ENCODE results near the gene PRKG1. TPM values are rescaled to one million over a fixed set of nuclear protein-coding genes. Genes with fewer than 3 reads are reported as not detected.

The PRKG1 gene
- total and polyA plus RNA-seq, 2 experiments from 2014 or later: 18.2 to 21.1 TPM

DNA sequence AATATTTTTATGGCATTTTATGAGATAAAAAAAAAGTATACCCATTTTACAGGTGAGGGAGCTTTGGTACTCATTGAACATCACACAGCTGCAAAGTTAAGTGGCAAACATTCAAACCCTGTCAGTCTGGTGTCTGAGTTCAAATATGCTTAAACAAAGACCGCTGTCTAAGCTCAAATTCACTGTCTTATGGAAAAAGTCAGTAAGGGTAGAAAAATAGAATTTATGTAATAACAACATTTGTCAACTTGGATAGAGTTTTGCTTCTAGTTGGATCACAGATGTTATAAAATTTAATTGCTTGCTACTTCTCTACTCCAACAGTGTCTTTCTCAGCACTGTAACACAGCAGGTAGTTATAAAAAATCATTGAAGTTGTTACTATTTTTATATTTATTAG is 786.8 kb downstream of the PRKG1 start:
- no peaks in the 10 kb centered on the region for H3F3A ChIP-seq (replicated peaks; ENCODE audit: low read depth)
- H3K27ac ChIP-seq (ENCODE audit: low read depth): no peak overlapping the region
- H3K4me2 ChIP-seq: no peak overlapping the region
- H3K36me3 Mint-ChIP-seq (ENCODE audit: low read depth): peaks cover 2% of the 10 kb centered on the region; the same call in 2 of the 3 replicates
- ATAC-seq: no peak
- TF ChIP-seq EZH2phosphoT487 (IDR thresholded peaks at IDR 0.05; ENCODE audit: unreplicated experiment) (no peak), POLR2AphosphoS5 (IDR thresholded peaks at IDR 0.05; ENCODE audit: low read depth) (no peak), EZH2 (IDR thresholded peaks at IDR 0.05; ENCODE audit: low read depth, unreplicated experiment) (no peak), ZNF331 (CRISPR knock-in tag; IDR thresholded peaks at IDR 0.05; ENCODE audit: low read depth) (no peak), JUNB (IDR thresholded peaks at IDR 0.05; ENCODE audit: unreplicated experiment) (no peak), CREB1 (CRISPR knock-in tag; IDR thresholded peaks at IDR 0.05; ENCODE audit: low read depth) (no peak), STAT1 (IDR thresholded peaks at IDR 0.05; ENCODE audit: unreplicated experiment) (no peak), NANOG (IDR thresholded peaks at IDR 0.05; ENCODE audit: borderline replicate concordance) (no peak), ZNF114 (CRISPR knock-in tag; IDR thresholded peaks at IDR 0.05) (no peak)
- TF ChIP-seq, protein P1, sequence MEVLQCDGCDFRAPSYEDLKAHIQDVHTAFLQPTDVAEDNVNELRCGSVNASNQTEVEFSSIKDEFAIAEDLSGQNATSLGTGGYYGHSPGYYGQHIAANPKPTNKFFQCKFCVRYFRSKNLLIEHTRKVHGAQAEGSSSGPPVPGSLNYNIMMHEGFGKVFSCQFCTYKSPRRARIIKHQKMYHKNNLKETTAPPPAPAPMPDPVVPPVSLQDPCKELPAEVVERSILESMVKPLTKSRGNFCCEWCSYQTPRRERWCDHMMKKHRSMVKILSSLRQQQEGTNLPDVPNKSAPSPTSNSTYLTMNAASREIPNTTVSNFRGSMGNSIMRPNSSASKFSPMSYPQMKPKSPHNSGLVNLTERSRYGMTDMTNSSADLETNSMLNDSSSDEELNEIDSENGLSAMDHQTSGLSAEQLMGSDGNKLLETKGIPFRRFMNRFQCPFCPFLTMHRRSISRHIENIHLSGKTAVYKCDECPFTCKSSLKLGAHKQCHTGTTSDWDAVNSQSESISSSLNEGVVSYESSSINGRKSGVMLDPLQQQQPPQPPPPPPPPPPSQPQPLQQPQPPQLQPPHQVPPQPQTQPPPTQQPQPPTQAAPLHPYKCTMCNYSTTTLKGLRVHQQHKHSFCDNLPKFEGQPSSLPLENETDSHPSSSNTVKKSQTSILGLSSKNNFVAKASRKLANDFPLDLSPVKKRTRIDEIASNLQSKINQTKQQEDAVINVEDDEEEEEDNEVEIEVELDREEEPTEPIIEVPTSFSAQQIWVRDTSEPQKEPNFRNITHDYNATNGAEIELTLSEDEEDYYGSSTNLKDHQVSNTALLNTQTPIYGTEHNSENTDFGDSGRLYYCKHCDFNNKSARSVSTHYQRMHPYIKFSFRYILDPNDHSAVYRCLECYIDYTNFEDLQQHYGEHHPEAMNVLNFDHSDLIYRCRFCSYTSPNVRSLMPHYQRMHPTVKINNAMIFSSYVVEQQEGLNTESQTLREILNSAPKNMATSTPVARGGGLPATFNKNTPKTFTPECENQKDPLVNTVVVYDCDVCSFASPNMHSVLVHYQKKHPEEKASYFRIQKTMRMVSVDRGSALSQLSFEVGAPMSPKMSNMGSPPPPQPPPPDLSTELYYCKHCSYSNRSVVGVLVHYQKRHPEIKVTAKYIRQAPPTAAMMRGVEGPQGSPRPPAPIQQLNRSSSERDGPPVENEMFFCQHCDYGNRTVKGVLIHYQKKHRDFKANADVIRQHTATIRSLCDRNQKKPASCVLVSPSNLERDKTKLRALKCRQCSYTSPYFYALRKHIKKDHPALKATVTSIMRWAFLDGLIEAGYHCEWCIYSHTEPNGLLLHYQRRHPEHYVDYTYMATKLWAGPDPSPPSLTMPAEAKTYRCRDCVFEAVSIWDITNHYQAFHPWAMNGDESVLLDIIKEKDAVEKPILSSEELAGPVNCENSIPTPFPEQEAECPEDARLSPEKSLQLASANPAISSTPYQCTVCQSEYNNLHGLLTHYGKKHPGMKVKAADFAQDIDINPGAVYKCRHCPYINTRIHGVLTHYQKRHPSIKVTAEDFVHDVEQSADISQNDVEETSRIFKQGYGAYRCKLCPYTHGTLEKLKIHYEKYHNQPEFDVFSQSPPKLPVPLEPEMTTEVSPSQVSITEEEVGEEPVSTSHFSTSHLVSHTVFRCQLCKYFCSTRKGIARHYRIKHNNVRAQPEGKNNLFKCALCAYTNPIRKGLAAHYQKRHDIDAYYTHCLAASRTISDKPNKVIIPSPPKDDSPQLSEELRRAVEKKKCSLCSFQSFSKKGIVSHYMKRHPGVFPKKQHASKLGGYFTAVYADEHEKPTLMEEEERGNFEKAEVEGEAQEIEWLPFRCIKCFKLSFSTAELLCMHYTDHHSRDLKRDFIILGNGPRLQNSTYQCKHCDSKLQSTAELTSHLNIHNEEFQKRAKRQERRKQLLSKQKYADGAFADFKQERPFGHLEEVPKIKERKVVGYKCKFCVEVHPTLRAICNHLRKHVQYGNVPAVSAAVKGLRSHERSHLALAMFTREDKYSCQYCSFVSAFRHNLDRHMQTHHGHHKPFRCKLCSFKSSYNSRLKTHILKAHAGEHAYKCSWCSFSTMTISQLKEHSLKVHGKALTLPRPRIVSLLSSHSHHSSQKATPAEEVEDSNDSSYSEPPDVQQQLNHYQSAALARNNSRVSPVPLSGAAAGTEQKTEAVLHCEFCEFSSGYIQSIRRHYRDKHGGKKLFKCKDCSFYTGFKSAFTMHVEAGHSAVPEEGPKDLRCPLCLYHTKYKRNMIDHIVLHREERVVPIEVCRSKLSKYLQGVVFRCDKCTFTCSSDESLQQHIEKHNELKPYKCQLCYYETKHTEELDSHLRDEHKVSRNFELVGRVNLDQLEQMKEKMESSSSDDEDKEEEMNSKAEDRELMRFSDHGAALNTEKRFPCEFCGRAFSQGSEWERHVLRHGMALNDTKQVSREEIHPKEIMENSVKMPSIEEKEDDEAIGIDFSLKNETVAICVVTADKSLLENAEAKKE (CRISPR knock-in tag; IDR thresholded peaks at IDR 0.05): no peak
- TF ChIP-seq, protein P2, sequence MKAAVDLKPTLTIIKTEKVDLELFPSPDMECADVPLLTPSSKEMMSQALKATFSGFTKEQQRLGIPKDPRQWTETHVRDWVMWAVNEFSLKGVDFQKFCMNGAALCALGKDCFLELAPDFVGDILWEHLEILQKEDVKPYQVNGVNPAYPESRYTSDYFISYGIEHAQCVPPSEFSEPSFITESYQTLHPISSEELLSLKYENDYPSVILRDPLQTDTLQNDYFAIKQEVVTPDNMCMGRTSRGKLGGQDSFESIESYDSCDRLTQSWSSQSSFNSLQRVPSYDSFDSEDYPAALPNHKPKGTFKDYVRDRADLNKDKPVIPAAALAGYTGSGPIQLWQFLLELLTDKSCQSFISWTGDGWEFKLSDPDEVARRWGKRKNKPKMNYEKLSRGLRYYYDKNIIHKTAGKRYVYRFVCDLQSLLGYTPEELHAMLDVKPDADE (IDR thresholded peaks at IDR 0.05): no peak
- TF ChIP-seq, protein P3, sequence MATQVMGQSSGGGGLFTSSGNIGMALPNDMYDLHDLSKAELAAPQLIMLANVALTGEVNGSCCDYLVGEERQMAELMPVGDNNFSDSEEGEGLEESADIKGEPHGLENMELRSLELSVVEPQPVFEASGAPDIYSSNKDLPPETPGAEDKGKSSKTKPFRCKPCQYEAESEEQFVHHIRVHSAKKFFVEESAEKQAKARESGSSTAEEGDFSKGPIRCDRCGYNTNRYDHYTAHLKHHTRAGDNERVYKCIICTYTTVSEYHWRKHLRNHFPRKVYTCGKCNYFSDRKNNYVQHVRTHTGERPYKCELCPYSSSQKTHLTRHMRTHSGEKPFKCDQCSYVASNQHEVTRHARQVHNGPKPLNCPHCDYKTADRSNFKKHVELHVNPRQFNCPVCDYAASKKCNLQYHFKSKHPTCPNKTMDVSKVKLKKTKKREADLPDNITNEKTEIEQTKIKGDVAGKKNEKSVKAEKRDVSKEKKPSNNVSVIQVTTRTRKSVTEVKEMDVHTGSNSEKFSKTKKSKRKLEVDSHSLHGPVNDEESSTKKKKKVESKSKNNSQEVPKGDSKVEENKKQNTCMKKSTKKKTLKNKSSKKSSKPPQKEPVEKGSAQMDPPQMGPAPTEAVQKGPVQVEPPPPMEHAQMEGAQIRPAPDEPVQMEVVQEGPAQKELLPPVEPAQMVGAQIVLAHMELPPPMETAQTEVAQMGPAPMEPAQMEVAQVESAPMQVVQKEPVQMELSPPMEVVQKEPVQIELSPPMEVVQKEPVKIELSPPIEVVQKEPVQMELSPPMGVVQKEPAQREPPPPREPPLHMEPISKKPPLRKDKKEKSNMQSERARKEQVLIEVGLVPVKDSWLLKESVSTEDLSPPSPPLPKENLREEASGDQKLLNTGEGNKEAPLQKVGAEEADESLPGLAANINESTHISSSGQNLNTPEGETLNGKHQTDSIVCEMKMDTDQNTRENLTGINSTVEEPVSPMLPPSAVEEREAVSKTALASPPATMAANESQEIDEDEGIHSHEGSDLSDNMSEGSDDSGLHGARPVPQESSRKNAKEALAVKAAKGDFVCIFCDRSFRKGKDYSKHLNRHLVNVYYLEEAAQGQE (IDR thresholded peaks at IDR 0.05; ENCODE audit: unreplicated experiment): no peak
- TF ChIP-seq, protein P4, sequence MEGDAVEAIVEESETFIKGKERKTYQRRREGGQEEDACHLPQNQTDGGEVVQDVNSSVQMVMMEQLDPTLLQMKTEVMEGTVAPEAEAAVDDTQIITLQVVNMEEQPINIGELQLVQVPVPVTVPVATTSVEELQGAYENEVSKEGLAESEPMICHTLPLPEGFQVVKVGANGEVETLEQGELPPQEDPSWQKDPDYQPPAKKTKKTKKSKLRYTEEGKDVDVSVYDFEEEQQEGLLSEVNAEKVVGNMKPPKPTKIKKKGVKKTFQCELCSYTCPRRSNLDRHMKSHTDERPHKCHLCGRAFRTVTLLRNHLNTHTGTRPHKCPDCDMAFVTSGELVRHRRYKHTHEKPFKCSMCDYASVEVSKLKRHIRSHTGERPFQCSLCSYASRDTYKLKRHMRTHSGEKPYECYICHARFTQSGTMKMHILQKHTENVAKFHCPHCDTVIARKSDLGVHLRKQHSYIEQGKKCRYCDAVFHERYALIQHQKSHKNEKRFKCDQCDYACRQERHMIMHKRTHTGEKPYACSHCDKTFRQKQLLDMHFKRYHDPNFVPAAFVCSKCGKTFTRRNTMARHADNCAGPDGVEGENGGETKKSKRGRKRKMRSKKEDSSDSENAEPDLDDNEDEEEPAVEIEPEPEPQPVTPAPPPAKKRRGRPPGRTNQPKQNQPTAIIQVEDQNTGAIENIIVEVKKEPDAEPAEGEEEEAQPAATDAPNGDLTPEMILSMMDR (conservative IDR thresholded peaks at IDR 0.05; ENCODE audit: low read depth in 2 of 2): no peak
- H3K9me3 Mint-ChIP-seq: peaks cover 2% of the 10 kb centered on the region; the same call in 2 of the 3 replicates
- H3K4me3 Mint-ChIP-seq: no peak overlapping the region
- no peak overlapping the region for H3K27ac Mint-ChIP-seq
- no peaks in the 10 kb centered on the region for H4K20me1 ChIP-seq (replicated peaks; ENCODE audit: insufficient read depth)
- H2AFZ ChIP-seq: no peak overlapping the region
- no peaks in the 10 kb centered on the region for H3K27me3 ChIP-seq (ENCODE audit: insufficient read depth)
- no peaks in the 10 kb centered on the region; the same call in 1 of the 2 replicates for H3K9me2 ChIP-seq (ENCODE audit: insufficient read depth)
- no peaks in the 10 kb centered on the region for H3K79me2 ChIP-seq (replicated peaks; ENCODE audit: insufficient read depth)
- no peak overlapping the region for H3K4me3 ChIP-seq
- peaks cover 15% of the 10 kb centered on the region for H3K4me1 ChIP-seq (ENCODE audit: insufficient read depth)
- peaks cover 3% of the 10 kb centered on the region for H3K27me3 Mint-ChIP-seq (ENCODE audit: insufficient read depth, low read depth, poor library complexity)
- no peaks in the 10 kb centered on the region for H3K36me3 ChIP-seq (ENCODE audit: insufficient read depth)
- peaks cover 12% of the 10 kb centered on the region for H3K4me1 Mint-ChIP-seq
- DNase-seq (ENCODE audit: low spot score): no peak

Data from GM23338 (cell line).